HepG2 (cell line): ENCODE data around the gene HPCAL1. TPM values are rescaled to one million over a fixed set of nuclear protein-coding genes. Genes with fewer than 3 reads are reported as not detected.
A peak's percentile ranks its signal among the peaks of the same experiment; 100 is the strongest.

ENCODE experiments used
- ATF7 ChIP-seq, 2 experiments: fragments of 450-650 bp in 1 of 2; sonication (generic) in 1 of 2; formaldehyde crosslinking in 1 of 2; IDR thresholded peaks; 2 replicates each; pipeline versions ENCODE4 v1.4.0 to v1.6.1; 2016 to 2020; ENCODE audit warnings: antibody characterized with exemption in 1 of 2, mild to moderate bottlenecking in 1 of 2, missing genetic modification reagents in 1 of 2
- DZIP1 ChIP-seq: sonication (generic); formaldehyde crosslinking; IDR thresholded peaks from 2 replicates; pipeline ENCODE4 v1.5.0; 2020; ENCODE audit warnings: mild to moderate bottlenecking, missing genetic modification reagents
- FOXM1 ChIP-seq: sonication (generic); formaldehyde crosslinking; IDR thresholded peaks from 2 replicates; pipeline ENCODE4 v1.5.0; 2020; ENCODE audit warnings: missing genetic modification reagents
- FOXP1 ChIP-seq, 2 experiments: fragments of 450-650 bp in 1 of 2; IDR thresholded peaks; 2 replicates each; pipeline ENCODE4 v1.6.1; 2017 to 2018; ENCODE audit warnings: antibody characterized with exemption in 1 of 2
- HNF4G ChIP-seq, 2 experiments: sonication (generic) in 1 of 2; formaldehyde crosslinking in 1 of 2; IDR thresholded peaks; 2 replicates each; pipeline versions ENCODE4 v1.4.0 to v1.6.1; 2011 to 2020; ENCODE audit warnings: borderline replicate concordance in 2 of 2, low read depth in 2 of 2, mild to moderate bottlenecking in 2 of 2, low read length in 1 of 2, missing genetic modification reagents in 1 of 2, moderate library complexity in 1 of 2
- KLF11 ChIP-seq: IDR thresholded peaks from 2 replicates; pipeline ENCODE4 v1.6.1; 2016; ENCODE audit warnings: missing compliant biosample characterization
- KMT2A ChIP-seq: sonication (generic); formaldehyde crosslinking; IDR thresholded peaks from 2 replicates; pipeline ENCODE4 v1.4.0; 2020; ENCODE audit warnings: missing genetic modification reagents
- PAWR ChIP-seq: sonication (generic); formaldehyde crosslinking; IDR thresholded peaks from 2 replicates; pipeline ENCODE4 v1.4.0; 2020; ENCODE audit warnings: missing genetic modification reagents, mild to moderate bottlenecking, borderline replicate concordance
- SAP130 ChIP-seq: IDR thresholded peaks from 2 replicates; pipeline ENCODE4 v1.6.1; 2016; ENCODE audit warnings: low read depth
- SMAD3 ChIP-seq: sonication (generic); formaldehyde crosslinking; IDR thresholded peaks from 2 replicates; pipeline ENCODE4 v1.4.0; 2020; ENCODE audit warnings: missing genetic modification reagents
- SSRP1 ChIP-seq: IDR thresholded peaks from 2 replicates; pipeline ENCODE4 v1.6.1; 2016; ENCODE audit warnings: control low read depth
- THAP9 ChIP-seq: sonication (generic); formaldehyde crosslinking; IDR thresholded peaks from 2 replicates; pipeline ENCODE4; 2020; ENCODE audit warnings: missing genetic modification reagents, mild to moderate bottlenecking, borderline replicate concordance
- ZBTB26 ChIP-seq: IDR thresholded peaks from 2 replicates; pipeline ENCODE4 v1.6.1; 2016; ENCODE audit warnings: missing compliant biosample characterization, missing genetic modification reagents, borderline replicate concordance
- ZBTB7B ChIP-seq: sonication (generic); formaldehyde crosslinking; IDR thresholded peaks from 2 replicates; pipeline ENCODE4 v1.4.0; 2020; ENCODE audit warnings: missing genetic modification reagents
- ZNF253 ChIP-seq: sonication (generic); formaldehyde crosslinking; IDR thresholded peaks from 2 replicates; pipeline ENCODE4 v1.8.0; 2022; ENCODE audit warnings: mild to moderate bottlenecking, missing genetic modification reagents, borderline replicate concordance
- ZNF501 ChIP-seq: sonication (generic); formaldehyde crosslinking; IDR thresholded peaks from 2 replicates; pipeline ENCODE4 v1.5.1; 2020; ENCODE audit warnings: mild to moderate bottlenecking, moderate library complexity, missing genetic modification reagents
- ZNF691 ChIP-seq: sonication (generic); formaldehyde crosslinking; IDR thresholded peaks from 2 replicates; pipeline ENCODE4 v1.4.0; 2020; ENCODE audit warnings: missing genetic modification reagents, low read depth, mild to moderate bottlenecking, borderline replicate concordance
- ZNF780A ChIP-seq: sonication (generic); formaldehyde crosslinking; IDR thresholded peaks from 2 replicates; pipeline ENCODE4 v1.8.0; 2022; ENCODE audit warnings: mild to moderate bottlenecking, missing genetic modification reagents, moderate library complexity
- polyA plus RNA-seq, 8 experiments: library from polyadenylated mRNA; depleted of rRNA in 3 of 8; stranded (reverse) in 7 of 8; unstranded in 1 of 8; fragments of >200 nt; fragmentation: Illumina TruSeq in 4 of 8; extraction: Trizol in 4 of 8; gene quantifications; 2 replicates each; pipeline versions ENCODE4 v1.2.1 to v1.2.3, GENCODE V29; 2011 to 2016; ENCODE audit warnings: low read depth in 4 of 8, missing spikeins in 1 of 8, mixed read lengths in 1 of 8; ENCODE audit not compliant: insufficient read depth in 1 of 8
- total RNA-seq, 5 experiments: library from RNA; depleted of rRNA; stranded (reverse); fragments of >200 nt; fragmentation: Illumina TruSeq; extraction: Trizol; gene quantifications; 2 replicates each; pipeline ENCODE4 v1.2.3, GENCODE V29; 2016; ENCODE audit warnings: low read depth in 1 of 5
- TF ChIP-seq, protein P1 (sequence below): sonication (generic); formaldehyde crosslinking; IDR thresholded peaks from 2 replicates; pipeline ENCODE4 v1.4.0; 2020; ENCODE audit warnings: low read depth, mild to moderate bottlenecking, missing genetic modification reagents

Gene HPCAL1
- total and polyA plus RNA-seq, 2 of the 13 experiments (the other 11 are each of a cell fraction or from before 2014, with no cell fraction given) = 29.5 to 29.9 TPM

- TF ChIP-seq DZIP1 (CRISPR knock-in tag) = no peak
- TF ChIP-seq SSRP1 (CRISPR knock-in tag) = no peak
- peak; percentile 54; the same call in 1 of the 2 replicates for TF ChIP-seq ZNF691 (CRISPR knock-in tag)
- TF ChIP-seq SMAD3 (CRISPR knock-in tag) = peak; percentile 89; the same call in 1 of the 2 replicates
- TF ChIP-seq FOXM1 (CRISPR knock-in tag) = no peak
- no peak for TF ChIP-seq KMT2A (CRISPR knock-in tag)
- TF ChIP-seq, protein P1, sequence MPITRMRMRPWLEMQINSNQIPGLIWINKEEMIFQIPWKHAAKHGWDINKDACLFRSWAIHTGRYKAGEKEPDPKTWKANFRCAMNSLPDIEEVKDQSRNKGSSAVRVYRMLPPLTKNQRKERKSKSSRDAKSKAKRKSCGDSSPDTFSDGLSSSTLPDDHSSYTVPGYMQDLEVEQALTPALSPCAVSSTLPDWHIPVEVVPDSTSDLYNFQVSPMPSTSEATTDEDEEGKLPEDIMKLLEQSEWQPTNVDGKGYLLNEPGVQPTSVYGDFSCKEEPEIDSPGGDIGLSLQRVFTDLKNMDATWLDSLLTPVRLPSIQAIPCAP (CRISPR knock-in tag) = no peak
- TF ChIP-seq ZNF253 (CRISPR knock-in tag) = no peak
- no peak for TF ChIP-seq PAWR
- no peak for TF ChIP-seq FOXP1 (IDR thresholded peaks at IDR 0.05)
- no peak for TF ChIP-seq FOXP1 (CRISPR knock-in tag; IDR thresholded peaks at IDR 0.05)
- TF ChIP-seq ZBTB7B (CRISPR knock-in tag) = peak; percentile 90
- 0 out of 2 replicates have a peak, but pooled peaks have one; percentile 61 for TF ChIP-seq KLF11 (CRISPR knock-in tag)
- no peak for TF ChIP-seq HNF4G (IDR thresholded peaks at IDR 0.05; ENCODE audit: borderline replicate concordance, low read depth, low read length)
- TF ChIP-seq HNF4G (CRISPR knock-in tag; IDR thresholded peaks at IDR 0.05; ENCODE audit: borderline replicate concordance, low read depth) = no peak
- TF ChIP-seq ZBTB26 (CRISPR knock-in tag) = peak; percentile 42; the same call in 1 of the 2 replicates
- TF ChIP-seq THAP9 = no peak
- TF ChIP-seq ATF7 (IDR thresholded peaks at IDR 0.05) = no peak
- TF ChIP-seq ATF7 (CRISPR knock-in tag; IDR thresholded peaks at IDR 0.05) = 0 out of 2 replicates have a peak, but pooled peaks have one; percentile 36
- no peak for TF ChIP-seq ZNF780A (CRISPR knock-in tag)
- TF ChIP-seq ZNF501 (CRISPR knock-in tag) = peak; percentile 77
- TF ChIP-seq SAP130 (CRISPR knock-in tag) = peak; percentile 67
Observed at GRCh38 chr2:10434886-10435819, 132.4 kb downstream of the HPCAL1 start (continued).
